Head of caudate nucleus (tissue), 42 donors: Measurements from ENCODE around the gene GKN2.
A peak's percentile ranks its signal among the peaks of the same experiment; 100 is the strongest.

ENCODE experiments used
- DNase-seq, 42 donors: peaks; one replicate each; pipeline versions ENCODE4 v3.0.0 to v3.0.0-alpha.2; 2020 to 2021; ENCODE audit warnings: mixed read lengths in 7 of 42
- intact Hi-C: fragments of 100-400 bp; cut with DNase I; formaldehyde crosslinking; loops from one replicate; pipeline ENCODE4 v1.15.0; 2022

GKN2 gene, protein sequence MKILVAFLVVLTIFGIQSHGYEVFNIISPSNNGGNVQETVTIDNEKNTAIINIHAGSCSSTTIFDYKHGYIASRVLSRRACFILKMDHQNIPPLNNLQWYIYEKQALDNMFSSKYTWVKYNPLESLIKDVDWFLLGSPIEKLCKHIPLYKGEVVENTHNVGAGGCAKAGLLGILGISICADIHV

GRCh38 chr2:68952887-68953521, at the start of gene GKN2:
Gene GKN2 (minus strand): TSS chr2:68952893. CDS start chr2:68952861, 32 bp downstream.
- intact Hi-C loops: no loop called here
- DNase-seq: no peak

- no peak for DNase-seq
- intact Hi-C loops: no loop called here
Observed at GRCh38 chr2:69001879-69002278, 49.2 kb upstream of the GKN2 start.

DNA sequence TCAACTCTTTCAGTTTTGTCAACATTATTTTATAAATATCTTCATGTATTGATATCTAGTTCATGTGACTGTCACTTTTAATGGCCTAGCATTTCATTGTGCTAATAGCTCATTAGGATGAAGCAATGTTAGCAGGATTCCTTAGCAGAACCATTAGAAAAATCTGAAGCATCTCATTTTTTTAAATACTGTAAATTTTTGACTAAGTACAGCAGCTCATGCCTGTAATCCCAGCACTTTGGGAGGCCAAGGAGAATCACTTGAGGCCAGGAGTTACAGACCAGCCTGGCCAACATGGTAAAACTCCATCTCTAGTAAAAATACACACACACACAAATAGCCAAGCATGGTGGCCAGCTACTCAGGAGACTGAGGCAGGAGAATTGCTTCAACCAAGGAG, 44.7 kb upstream of the GKN2 start:
- no peak for DNase-seq
- intact Hi-C loops: no loop called here

GRCh38 chr2:68995916-68996315, 43.2 kb upstream of the GKN2 start:
- intact Hi-C loops: no loop called here
- no peak for DNase-seq

GRCh38 chr2:68994864-68995263, 42.2 kb upstream of the GKN2 start:
- peak in 1 of 42 donors; percentile 10 for DNase-seq
- intact Hi-C loops: no loop called here

GRCh38 chr2:68993660-68994059, 41.0 kb upstream of the GKN2 start:
- DNase-seq: no peak
- intact Hi-C loops: no loop called here

GRCh38 chr2:68992933-68993332, 40.2 kb upstream of the GKN2 start:
- intact Hi-C loops: no loop called here
- DNase-seq: no peak

GRCh38 chr2:68992341-68992740, 39.6 kb upstream of the GKN2 start:
- no peak for DNase-seq
- intact Hi-C loops: no loop called here

- DNase-seq: no peak
- intact Hi-C loops: no loop called here
Observed at GRCh38 chr2:68989035-68989434, 36.3 kb upstream of the GKN2 start.

DNA sequence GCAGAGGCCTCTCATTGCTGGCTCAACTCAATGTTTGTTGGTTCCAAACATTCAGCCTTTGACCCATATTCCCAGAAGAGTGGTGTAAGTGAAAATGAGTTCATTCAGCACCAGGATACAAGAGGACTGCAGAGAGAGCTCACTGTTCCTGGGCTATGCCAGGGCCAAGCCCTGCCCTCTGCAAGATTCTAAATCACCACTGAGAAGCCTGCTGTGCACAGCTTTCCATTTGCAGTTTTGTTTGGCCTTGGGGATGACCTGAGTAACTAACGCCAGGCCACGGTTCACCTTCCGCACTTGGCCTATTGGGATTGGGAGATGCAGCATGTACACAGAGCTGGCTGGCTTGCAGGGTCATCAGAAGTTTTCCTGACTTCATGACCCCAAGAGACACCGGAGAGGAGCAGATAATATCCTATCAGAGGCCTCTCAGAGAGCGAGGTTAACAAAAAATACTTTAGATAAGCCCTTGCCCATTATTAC, 34.4 kb upstream of the GKN2 start:
- DNase-seq: peak in 12 of 42 donors; percentile 2 to 65 (median 11)
- intact Hi-C loops: no loop called here

- intact Hi-C loops: no loop called here
Observed at GRCh38 chr2:68980956-68981355, 28.3 kb upstream of the GKN2 start.

DNA sequence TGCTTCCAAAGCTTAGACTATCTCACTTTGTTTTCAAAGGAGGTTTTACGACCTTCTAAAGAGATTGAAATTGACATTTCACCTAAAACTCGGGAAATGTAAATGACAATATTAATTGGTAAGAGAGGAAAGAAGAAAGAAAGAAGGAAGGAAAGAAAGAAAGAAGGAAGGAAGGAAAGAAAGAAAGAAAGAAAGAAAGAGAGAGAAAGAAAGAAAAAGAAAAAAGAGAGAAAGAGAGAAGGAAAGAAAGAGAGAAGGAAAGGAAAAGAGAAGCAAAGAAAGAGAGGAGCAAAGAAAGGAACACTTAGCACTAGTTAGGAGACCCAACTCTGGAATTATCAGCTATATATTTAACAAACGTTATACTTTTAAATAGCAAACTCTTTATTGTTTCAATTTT, 25.4 kb upstream of the GKN2 start:
- DNase-seq: no peak
- intact Hi-C loops: no loop called here

More at GRCh38 chr2:68980956-68981355, 28.3 kb upstream of the GKN2 start:
- no peak for DNase-seq

DNA sequence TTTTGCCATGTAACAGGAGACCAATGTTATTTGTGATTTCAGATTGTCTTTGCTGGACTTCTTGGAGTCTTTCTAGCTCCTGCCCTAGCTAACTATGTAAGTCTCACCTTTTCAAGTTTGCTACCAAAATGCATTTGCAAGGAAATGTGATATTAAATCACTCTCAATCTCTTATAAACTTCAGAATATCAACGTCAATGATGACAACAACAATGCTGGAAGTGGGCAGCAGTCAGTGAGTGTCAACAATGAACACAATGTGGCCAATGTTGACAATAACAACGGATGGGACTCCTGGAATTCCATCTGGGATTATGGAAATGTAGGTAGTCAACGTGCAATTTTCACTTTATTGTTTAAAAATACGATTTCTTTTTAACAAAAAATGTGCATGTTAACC, 24.8 kb upstream of the GKN2 start:
- intact Hi-C loops: no loop called here
- DNase-seq: no peak

- intact Hi-C loops: no loop called here
- no peak for DNase-seq
Observed at GRCh38 chr2:68975844-68976243, 23.2 kb upstream of the GKN2 start.

- intact Hi-C loops: no loop called here
- DNase-seq: peak in 1 of 42 donors; percentile 9
Observed at GRCh38 chr2:68974946-68975665, 22.4 kb upstream of the GKN2 start.

DNA sequence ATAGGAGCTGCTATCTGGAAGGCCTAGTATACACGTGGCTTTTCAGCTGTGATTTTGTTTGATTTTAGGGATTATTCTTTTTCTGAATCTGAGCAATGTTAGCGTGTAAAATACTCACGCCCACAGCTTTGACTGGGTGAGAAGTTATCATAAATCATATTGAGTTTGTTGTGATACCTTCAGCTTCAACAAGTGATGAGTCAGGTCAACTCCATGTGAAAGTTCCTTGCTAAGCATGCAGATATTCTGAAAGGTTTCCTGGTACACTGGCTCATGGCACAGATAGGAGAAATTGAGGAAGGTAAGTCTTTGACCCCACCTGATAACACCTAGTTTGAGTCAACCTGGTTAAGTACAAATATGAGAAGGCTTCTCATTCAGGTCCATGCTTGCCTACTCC, 21.6 kb upstream of the GKN2 start, which contains the start of gene GKN1:
Gene GKN1, plus strand, starts transcription at position 386 of the 400 bp plus-strand sequence. CDS start 42 bp downstream, outside the sequence.
- intact Hi-C loops: no loop called here
- no peak for DNase-seq

DNA sequence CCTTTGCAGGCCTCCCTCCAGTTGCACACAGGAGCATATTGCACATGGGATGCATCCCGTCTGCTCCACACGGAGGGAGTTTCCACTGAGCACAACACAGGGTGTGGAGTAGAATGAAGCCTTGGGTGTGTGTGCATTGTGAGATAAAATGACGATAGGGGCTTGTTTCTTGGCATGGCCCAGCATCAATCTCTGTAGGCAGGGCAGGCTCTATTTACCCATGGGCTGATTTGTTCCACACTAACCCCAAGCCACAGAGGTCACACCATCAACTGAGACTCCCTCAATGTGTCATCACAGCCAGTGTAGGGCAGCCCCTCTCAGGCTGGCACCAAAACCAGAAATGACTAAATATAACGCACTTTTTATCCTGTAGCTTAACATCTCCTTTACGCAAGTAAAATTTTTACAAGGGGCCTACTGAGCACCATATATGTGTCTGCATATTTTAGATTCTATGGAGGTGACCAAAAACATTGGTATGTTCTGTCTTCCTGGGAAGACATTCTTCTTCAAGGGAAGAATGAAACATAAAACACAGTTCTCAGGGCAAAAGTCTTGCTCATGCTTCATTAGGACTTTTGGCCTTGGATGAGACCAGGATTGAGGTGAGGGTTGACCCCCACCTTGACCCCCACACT, 19.0 kb upstream of the GKN2 start:
- no peak for DNase-seq
- intact Hi-C loops: no loop called here

GRCh38 chr2:68970566-68971265, 18.0 kb upstream of the GKN2 start:
- intact Hi-C loops: no loop called here
- no peak for DNase-seq
